ENCODE data around the gene FHIT.
"Not testable (repeated sequence)": the region's sequence is repeated elsewhere in the genome, so short reads cannot be mapped to it uniquely, and the experiment has no call there.

Gene FHIT

DNA sequence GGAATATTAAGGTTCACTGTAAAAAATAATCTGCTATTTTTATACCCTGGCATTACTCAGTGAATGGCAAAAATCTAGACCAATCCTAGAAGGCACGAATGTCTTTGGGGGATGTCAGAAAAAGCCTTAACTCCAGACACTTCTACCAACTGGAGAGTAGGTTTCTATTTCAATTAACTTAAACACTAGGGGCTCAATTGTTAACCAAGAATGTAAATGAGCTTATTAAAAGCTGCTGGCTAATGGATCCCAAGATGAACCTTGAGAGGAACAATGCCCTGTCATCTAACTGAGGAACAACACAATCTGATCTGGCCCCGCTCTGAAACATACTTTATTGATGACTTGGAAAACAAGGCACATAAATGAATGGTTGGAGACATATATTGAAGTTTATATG lies 701.4 kb downstream of the FHIT start:
- DNase-seq, result no peak

DNA sequence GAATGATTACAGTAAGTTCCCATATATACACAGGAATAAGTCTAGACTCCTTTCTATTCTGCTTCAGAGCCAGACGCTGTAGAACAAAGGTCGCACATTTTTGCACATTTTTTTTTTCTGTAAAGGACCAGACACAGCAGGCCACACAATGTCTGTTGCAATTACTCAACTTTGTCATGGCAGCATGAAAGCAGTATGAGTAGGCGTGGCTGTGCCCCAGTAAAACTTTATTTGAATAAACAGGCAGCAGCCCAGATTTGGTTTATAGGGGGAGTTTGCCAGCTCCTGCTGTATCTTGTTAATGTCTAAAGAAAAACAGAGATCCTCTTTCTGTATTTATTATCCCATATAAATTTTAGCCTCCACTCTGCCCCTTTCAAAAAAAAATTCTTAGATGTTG lies 708.3 kb downstream of the FHIT start:
- DNase-seq, result no peak

GRCh38 chr3:60539394-60539793 lies 711.9 kb downstream of the FHIT start:
- not testable (repeated sequence) for DNase-seq

DNA sequence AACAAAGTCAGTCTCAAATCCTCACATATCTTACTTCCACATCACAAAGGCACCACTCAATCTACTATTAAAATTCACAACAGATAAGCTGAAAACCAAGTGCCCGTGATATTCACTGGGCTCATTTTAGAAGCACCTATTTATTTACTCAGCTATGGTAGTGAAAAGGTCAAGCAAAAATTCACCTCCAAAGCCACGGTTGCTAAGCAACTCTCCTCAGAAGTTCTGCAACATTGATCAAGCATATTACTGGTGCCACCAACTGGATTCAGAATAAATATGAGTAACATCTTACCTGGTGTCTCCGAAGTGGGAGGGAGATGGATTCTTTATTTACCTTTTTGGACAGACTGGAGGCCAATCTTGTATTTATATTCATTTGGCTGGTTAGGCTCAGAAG lies 714.8 kb downstream of the FHIT start:
- no peak for DNase-seq

DNA sequence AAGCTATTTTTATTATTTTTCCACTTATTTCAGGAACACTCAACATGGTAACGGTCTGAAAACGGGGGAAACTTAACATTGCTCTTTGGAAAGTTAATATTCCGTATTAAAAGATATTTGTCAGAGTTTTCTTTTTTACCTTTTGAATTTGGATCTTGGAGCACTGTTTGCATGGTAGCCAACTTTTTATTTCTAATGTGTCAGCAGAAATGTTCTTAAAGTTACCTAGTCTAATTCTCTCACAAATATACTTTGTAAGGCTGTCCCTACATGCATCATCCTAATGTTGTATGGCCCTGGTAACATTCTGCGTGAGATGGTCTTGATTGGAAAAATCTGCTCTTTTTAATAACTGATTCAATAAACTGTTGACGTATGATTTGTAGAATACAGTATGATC lies 719.5 kb downstream of the FHIT start:
- DNase-seq, result no peak

GRCh38 chr3:60528651-60529050 lies 722.6 kb downstream of the FHIT start:
- DNase-seq, result no peak

DNA sequence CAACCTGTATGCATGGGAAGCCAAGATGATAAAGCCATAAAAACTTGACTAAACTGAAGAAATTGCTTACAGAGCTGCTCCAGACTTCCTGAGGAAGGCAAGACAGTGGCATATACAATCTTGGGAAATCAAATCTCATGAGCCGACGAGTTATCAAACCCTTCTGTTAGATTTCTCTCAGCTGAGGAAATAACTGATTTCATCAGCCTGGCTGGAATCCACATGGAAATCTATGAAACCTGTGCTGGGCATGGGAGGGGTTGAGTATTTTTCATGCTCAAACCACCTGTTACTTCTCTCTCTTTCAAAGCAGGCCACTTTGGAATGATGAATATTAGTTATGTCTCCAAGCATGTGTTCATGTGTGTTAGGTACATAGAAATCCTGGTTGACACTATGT lies 727.7 kb downstream of the FHIT start:
- no peak for DNase-seq

DNA sequence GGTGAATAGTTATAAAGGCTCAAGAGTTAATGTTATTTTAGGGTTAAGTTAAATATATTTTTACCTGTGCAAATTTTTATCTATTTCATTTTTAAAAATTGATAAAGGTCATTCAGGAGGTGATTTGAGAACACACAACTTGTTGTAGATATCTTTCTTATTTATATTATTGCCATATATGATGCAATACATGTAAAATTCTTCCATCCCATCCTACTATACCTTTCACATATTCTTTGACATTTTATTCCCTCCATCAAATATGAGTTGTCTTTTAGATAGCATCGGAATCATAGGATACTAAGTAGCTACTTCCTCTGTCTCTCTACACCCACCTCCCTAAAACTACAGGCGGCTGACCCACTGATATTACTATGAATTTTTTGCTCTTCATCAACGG lies 734.1 kb downstream of the FHIT start:
- DNase-seq, result no peak

DNA sequence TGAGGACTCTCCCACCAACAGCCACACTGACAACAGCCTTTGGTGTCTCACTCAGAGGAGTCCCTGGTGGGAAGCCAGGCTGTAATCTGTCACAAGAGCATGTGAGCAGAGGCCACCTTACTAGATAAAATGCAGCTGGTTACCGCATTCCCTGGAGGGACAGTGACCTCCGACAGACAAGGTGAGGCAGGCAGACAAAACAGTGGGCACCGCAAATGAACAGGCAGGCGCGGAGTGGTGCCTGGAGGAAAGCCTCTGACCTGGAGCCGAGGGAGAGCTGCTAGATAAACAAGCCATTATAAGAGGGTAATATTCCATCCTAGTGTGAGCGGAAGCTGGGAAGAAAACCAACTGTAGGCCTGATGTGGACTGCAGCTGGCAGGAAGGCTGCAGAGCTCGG lies 736.4 kb downstream of the FHIT start:
- DNase-seq, result peak; percentile 18

DNA sequence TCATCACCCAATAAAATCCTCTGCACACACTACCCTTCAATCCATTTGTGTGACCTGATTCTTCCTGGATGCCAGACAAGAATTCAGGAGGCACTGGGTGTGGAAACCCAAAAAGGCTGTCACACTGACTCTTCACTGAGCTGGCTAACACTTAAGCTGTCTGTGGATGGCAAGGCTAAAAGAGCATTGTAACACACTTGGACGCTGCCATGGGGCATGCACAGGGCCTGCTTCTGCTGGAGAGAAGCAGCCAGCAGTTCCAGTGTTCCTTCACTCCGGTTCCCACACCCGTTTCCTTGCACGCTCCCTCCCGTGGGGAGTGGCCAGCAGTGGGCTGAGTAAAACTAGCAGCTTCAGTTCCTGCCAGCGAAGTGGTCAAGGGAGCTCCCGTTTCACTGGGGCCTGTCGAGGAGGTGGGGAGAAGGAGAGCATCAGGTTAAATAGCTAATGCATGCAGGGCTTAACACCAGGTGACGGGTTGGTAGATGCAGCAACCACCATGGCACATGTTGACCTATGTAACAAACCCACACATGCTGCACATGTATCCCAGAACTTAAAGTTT lies 737.1 kb downstream of the FHIT start:
- DNase-seq, result no peak

GRCh38 chr3:60513241-60513640 lies 738.0 kb downstream of the FHIT start:
- DNase-seq, result no peak

GRCh38 chr3:60512506-60512905 lies 738.7 kb downstream of the FHIT start:
- no peak for DNase-seq

GRCh38 chr3:60509471-60509870 lies 741.8 kb downstream of the FHIT start:
- no peak for DNase-seq

DNA sequence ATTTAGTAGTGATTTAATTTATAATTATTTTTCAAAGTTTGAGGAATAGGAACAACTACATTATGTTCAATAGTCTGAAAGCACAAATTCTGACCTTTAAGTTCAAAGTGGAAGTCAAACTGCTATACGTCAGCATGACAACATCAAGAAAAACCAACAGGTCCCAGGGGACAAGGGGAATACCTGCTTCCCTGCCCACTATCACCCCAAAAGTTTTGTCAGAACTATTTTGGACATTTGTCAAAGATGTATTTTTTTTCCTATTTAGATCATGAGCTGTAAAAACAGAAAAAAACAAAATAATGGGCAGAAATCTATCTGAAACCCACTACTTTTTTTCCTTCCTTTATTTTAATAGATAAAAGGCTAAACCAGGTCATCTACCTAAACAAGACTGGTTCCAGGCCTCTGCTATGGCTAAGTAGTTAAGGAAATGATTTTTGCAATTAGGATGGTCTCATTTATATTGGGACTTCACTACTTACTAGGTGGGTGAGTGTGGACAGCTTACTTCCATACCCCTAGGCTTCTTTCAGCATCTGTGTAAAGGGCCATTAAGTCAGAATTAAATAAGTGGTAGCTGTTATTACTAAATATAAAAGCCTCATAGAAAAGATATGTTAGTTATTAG lies 746.3 kb downstream of the FHIT start:
- DNase-seq, result no peak

- DNase-seq, result no peak
Observed at GRCh38 chr3:60501314-60501713, 749.9 kb downstream of the FHIT start.

DNA sequence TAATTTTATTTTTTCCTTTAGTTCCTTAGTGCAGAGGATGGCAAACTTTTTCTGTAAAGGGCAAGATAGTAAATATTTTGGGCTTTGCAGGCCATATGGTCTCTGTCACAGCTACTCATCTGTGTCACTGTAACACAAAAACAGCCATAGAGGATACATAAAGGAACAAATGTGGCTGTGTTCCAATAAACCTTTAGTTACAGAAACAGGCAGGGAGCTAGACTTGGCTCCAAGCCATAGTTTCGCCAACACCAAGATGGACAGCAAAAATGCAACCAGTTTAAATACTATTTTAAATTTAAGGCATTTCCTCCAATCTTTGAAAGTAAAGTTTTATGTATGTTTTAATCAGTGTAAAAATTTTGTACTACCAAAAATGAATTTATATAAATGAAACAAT lies 753.4 kb downstream of the FHIT start:
- DNase-seq, result no peak

DNA sequence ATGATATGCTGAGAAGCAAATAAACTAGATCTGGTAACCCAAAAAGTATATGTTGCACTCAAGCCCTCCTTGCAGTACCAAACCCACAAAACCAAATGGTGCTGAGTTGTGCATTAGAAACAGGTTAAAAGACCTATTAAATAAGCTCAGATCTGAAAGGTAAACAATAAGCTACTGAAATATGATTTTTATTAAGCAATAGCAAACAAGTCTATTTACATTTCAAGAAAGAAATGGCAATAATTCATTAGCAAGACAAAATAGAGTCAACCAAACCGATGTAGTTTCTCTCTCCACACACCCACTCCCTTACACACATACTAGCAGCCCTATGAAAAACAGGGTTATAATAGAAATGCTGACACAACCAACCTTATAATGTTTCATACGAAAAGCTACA lies 760.3 kb downstream of the FHIT start:
- DNase-seq, result no peak

DNA sequence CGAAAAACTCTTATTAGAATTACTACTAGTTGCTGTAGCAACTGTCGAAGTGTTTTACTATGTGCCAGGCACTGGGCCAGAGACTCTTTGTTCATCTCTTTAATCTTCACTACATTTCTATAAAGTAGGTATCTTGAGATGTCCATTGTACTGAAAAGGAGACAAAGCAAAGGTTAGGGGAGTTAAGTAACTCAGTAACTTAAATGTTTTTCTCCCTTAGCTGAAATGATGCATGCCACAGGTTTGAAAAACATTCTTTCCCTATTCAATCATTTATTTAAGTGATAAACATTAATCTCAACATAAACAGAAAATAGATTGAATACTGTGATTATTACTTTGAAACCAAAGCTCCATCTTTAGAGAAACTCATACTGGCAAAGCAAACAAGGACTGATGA lies 776.2 kb downstream of the FHIT start:
- no peak for DNase-seq

GRCh38 chr3:60469481-60469880 lies 781.8 kb downstream of the FHIT start:
- DNase-seq, result no peak

GRCh38 chr3:60463685-60464084 lies 787.6 kb downstream of the FHIT start:
- no peak for DNase-seq

DNA sequence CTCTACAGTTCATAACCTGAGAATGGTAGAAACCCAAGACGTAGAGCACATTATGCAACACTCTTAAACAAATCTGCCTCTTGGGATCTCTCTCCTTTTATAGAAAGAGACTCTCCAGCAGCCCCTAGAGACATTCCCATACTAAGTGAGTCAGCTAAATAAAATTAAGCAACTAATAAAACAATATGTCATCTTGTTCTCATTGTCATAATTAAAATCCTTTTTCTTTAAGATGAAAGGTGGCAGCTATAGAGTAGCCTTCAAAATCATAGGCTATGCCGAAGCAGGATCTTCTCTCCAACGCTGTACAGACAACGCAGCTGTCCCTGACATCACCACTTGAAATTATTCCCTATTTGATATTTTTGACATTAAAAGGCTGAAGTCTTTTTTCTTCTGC lies 790.0 kb downstream of the FHIT start:
- DNase-seq, result no peak

- no peak for DNase-seq
Observed at GRCh38 chr3:60456180-60456579, 795.1 kb downstream of the FHIT start.

DNA sequence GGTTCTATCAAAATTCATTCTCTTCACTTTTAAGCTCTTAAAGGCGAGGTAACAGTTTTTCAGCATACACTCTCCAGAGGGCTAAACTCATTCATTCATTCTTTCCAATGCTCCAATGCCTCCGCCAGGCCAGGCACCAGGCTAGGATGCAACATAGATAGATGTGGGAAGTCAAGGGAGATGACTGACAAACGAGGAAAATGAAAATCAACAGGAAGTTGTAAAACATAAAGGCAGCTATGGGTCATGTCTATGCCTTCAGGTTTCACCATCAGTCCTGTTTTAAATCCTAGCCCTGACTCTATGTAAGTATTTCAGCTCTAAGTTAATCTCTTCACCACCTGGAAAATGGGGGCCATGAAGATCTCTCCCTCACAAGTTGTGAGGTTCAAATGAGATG lies 797.9 kb downstream of the FHIT start:
- DNase-seq, result no peak

DNA sequence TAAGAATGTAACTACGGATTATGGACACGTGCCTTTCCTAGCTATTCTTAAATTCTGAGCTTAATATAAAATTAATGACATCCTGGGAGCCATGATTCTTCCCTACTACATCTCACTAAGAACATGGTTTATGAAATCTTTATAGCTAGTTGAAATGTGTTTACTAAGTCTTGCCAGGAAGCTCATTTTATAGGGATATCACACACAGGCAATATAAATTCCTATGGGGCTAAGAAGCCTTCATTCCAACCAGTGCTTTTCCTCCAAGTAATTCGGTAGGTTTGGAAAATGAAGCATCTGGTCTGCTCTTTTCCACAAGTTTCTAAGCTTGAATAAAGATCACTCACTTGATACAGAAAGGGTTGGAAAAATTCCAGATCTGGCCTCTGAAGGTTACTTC lies 802.6 kb downstream of the FHIT start:
- DNase-seq, result no peak

DNA sequence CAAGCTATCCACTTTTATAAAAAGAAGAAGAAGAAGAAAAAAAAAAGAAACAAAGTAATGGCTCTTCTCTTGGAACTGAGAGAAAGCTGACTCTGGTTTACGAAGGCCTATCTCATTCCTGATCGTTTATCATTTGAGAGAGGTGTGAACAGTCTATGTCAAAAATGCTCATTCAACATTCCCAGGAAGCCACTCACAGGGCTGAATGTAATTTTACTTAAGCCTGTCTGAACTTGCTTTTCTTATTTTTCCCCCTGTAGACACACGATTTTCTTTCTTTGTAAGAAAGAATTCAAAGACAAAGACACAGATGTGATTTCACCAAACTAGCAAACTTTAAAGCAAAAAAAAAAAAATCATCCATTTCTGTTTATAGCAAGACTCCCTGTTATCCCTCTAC lies 805.8 kb downstream of the FHIT start:
- DNase-seq, result no peak
